HCT116 (cell line): ENCODE measurements around the gene RABL6.

Experiments
- EZH2phosphoT487 ChIP-seq: fragments of 200-600 bp; IDR thresholded peaks from 2 replicates; pipeline ENCODE4 v1.6.1; 2018; ENCODE audit warnings: antibody characterized with exemption, borderline replicate concordance
- POLR2A ChIP-seq: IDR thresholded peaks from 2 replicates; pipeline ENCODE4 v1.7.0; 2011; ENCODE audit warnings: borderline replicate concordance; ENCODE audit not compliant: insufficient read depth, insufficient read length; ENCODE audit errors: extremely low read depth
- RAD21 ChIP-seq: IDR thresholded peaks from 2 replicates; pipeline ENCODE4 v1.6.1; 2012; ENCODE audit warnings: low read depth, mild to moderate bottlenecking
- SP1 ChIP-seq: IDR thresholded peaks from 2 replicates; pipeline ENCODE4 v1.6.1; 2012; ENCODE audit warnings: low read depth
- YY1 ChIP-seq: IDR thresholded peaks from 2 replicates; pipeline ENCODE4 v1.6.1; 2011; ENCODE audit warnings: low read length, low read depth, moderate library complexity, mild to moderate bottlenecking; ENCODE audit not compliant: insufficient replicate concordance; ENCODE audit errors: extremely low read depth
- ZBTB33 ChIP-seq: IDR thresholded peaks from 2 replicates; pipeline ENCODE4 v1.6.1; 2011; ENCODE audit warnings: mild to moderate bottlenecking, low read length, moderate library complexity; ENCODE audit not compliant: insufficient replicate concordance; ENCODE audit errors: extremely low read depth
- TF ChIP-seq, protein P1 (sequence below), 3 experiments: fragments of 200-600 bp in 1 of 3; sonication (generic) in 1 of 3; IDR thresholded peaks in 2 of 3; conservative IDR thresholded peaks in 1 of 3; 2 replicates each; pipeline ENCODE4 v1.5.1; 2012 to 2017; ENCODE audit warnings: low read depth in 2 of 3, low read length in 2 of 3, antibody characterized with exemption in 1 of 3, borderline replicate concordance in 1 of 3, control low read depth in 1 of 3, mild to moderate bottlenecking in 1 of 3, mixed read lengths in 1 of 3, mixed run types in 1 of 3, moderate library complexity in 1 of 3; ENCODE audit not compliant: insufficient read depth in 1 of 3

DNA sequence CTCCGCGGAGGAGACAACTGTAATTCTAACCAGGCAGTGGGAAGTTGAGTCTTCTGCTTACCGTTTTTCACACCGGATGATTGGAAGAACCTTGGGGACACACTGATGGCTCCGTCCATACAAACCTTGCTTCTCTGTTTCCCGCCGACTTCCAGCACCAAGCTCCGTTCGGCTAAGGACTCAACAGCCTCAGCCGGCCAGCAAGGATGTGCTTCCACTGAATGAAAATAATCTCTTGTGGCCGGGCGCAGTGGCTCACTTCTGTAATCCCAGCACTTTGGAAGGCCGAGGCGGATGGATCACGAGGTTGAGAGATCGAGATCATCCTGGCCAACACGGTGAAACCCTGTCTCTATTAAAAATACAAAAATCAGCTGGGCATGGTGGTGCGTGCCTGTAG is 60.2 kb downstream of the RABL6 start:
- TF ChIP-seq EZH2phosphoT487 = no peak
- TF ChIP-seq, protein P1, sequence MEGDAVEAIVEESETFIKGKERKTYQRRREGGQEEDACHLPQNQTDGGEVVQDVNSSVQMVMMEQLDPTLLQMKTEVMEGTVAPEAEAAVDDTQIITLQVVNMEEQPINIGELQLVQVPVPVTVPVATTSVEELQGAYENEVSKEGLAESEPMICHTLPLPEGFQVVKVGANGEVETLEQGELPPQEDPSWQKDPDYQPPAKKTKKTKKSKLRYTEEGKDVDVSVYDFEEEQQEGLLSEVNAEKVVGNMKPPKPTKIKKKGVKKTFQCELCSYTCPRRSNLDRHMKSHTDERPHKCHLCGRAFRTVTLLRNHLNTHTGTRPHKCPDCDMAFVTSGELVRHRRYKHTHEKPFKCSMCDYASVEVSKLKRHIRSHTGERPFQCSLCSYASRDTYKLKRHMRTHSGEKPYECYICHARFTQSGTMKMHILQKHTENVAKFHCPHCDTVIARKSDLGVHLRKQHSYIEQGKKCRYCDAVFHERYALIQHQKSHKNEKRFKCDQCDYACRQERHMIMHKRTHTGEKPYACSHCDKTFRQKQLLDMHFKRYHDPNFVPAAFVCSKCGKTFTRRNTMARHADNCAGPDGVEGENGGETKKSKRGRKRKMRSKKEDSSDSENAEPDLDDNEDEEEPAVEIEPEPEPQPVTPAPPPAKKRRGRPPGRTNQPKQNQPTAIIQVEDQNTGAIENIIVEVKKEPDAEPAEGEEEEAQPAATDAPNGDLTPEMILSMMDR (IDR thresholded peaks at IDR 0.05 in 2 of 3, conservative IDR thresholded peaks at IDR 0.05 in 1 of 3; ENCODE audit: borderline replicate concordance in 1 of 3, insufficient read depth in 1 of 3, low read depth in 2 of 3, low read length in 2 of 3) = no peak
- TF ChIP-seq POLR2A = no peak
- no peak for TF ChIP-seq YY1
- TF ChIP-seq RAD21 = no peak
- no peak for TF ChIP-seq SP1
- no peak for TF ChIP-seq ZBTB33
